HCT116 (cell line): ENCODE results near the gene VAPA. TPM values are rescaled to one million over a fixed set of nuclear protein-coding genes. Genes with fewer than 3 reads are reported as not detected.

Experiments
- ATAC-seq: fragments of 200-7000 bp; cut with Tn5 transposase; 2 replicates; pipeline ENCODE4 v1.9.1; 2020; ENCODE audit warnings: mild to moderate bottlenecking, moderate library complexity
- BruUV-seq: library from RNA; stranded (reverse); fragments of 400-500 nt; replicated peaks from 2 replicates; lab custom pipeline; 2021; lab: Mats Ljungman, UMichigan
- CTCF ChIA-PET: fragments of 300-600 bp; sonication (Branson Sonifier 250); formaldehyde crosslinking; loops from one replicate; lab custom pipeline; 2021; ENCODE audit warnings: antibody characterized with exemption; lab: Charles Lee
- POLR2A ChIA-PET: fragments of 300-600, 350-600 bp; sonication (Branson Sonifier 250); formaldehyde crosslinking; loops from one replicate; lab custom pipeline; 2021; ENCODE audit warnings: antibody characterized with exemption; lab: Charles Lee
- RAD21 ChIA-PET, 2 experiments: fragments of 300-600 bp; sonication (Branson Sonifier 250); formaldehyde crosslinking; loops; one replicate each; lab custom pipeline; 2023; ENCODE audit warnings: low total read pairs in 2 of 2; ENCODE audit not compliant: uncharacterized antibody in 2 of 2, unreplicated experiment in 2 of 2, low non-redundant PET in 1 of 2; lab: Charles Lee
- DNase-seq: peaks from one replicate; pipeline ENCODE4 v3.0.0-alpha.2; 2010; ENCODE audit warnings: low read depth, low spot score
- H2AFZ ChIP-seq: fragments of 200-600 bp; shearing (Covaris generic), sonication (generic); 2 replicates; pipeline ENCODE4 v1.6.1; 2017; ENCODE audit warnings: low read depth, mixed run types, mixed read lengths, antibody characterized with exemption, low read length; ENCODE audit not compliant: poor library complexity, severe bottlenecking
- H3K27ac ChIP-seq: 2 replicates; pipeline ENCODE4 v1.5.1; 2012; ENCODE audit warnings: low read depth, low read length
- H3K27me3 ChIP-seq: fragments of 200-600 bp; sonication (generic); 2 replicates; pipeline ENCODE4 v1.6.1; 2016; ENCODE audit warnings: mixed run types, low read length, mixed read lengths; ENCODE audit not compliant: insufficient read depth
- H3K36me3 ChIP-seq, 2 experiments: fragments of 200-500 bp in 1 of 2; fragments of 200-600 bp in 1 of 2; sonication (Bioruptor generic) in 1 of 2; sonication (generic) in 1 of 2; 2 replicates each; pipeline versions ENCODE4 v1.5.1 to v1.6.1; 2014 to 2016; ENCODE audit warnings: low read length in 2 of 2, inconsistent platforms in 1 of 2, mixed read lengths in 1 of 2, mixed run types in 1 of 2; ENCODE audit not compliant: insufficient read depth in 2 of 2, control insufficient read depth in 1 of 2
- H3K4me1 ChIP-seq, 2 experiments: fragments of 200-600 bp in 1 of 2; sonication (generic) in 1 of 2; 2 replicates each; pipeline versions ENCODE4 v1.5.1 to v1.6.1; 2012 to 2017; ENCODE audit warnings: low read length in 2 of 2, inconsistent platforms in 1 of 2, mild to moderate bottlenecking in 1 of 2, mixed read lengths in 1 of 2, mixed run types in 1 of 2, moderate library complexity in 1 of 2; ENCODE audit not compliant: insufficient read depth in 2 of 2, control insufficient read depth in 1 of 2
- H3K4me2 ChIP-seq: fragments of 200-600 bp; sonication (generic); 2 replicates; pipeline ENCODE4 v1.6.1; 2017; ENCODE audit warnings: mixed run types, low read length, mixed read lengths
- H3K4me3 ChIP-seq, 2 experiments: fragments of 200-600 bp in 1 of 2; sonication (generic) in 1 of 2; replicated peaks in 1 of 2; 2 replicates each; pipeline ENCODE4 v1.5.1; 2011 to 2016; ENCODE audit warnings: low read length in 2 of 2, control low read depth in 1 of 2, low read depth in 1 of 2, mild to moderate bottlenecking in 1 of 2, mixed read lengths in 1 of 2, mixed run types in 1 of 2
- H3K79me2 ChIP-seq: fragments of 200-600 bp; sonication (generic); 2 replicates; pipeline ENCODE4 v1.6.1; 2017; ENCODE audit warnings: mild to moderate bottlenecking, mixed run types, low read length, moderate library complexity, mixed read lengths; ENCODE audit not compliant: insufficient read depth
- H3K9ac ChIP-seq: fragments of 200-600 bp; sonication (generic); 2 replicates; pipeline ENCODE4 v1.6.1; 2016; ENCODE audit warnings: low read length, mixed read lengths
- H3K9me2 ChIP-seq: fragments of 200-600 bp; sonication (generic), shearing (Covaris generic); 2 replicates; pipeline ENCODE4 v1.6.1; 2017; ENCODE audit warnings: mixed run types, mild to moderate bottlenecking, moderate library complexity; ENCODE audit not compliant: insufficient read depth
- H3K9me3 ChIP-seq, 2 experiments: fragments of 200-500 bp in 1 of 2; fragments of 200-600 bp in 1 of 2; sonication (Bioruptor generic) in 1 of 2; sonication (generic) in 1 of 2; 2 replicates each; pipeline ENCODE4 v1.6.1; 2014 to 2017; ENCODE audit warnings: low read length in 2 of 2, mixed read lengths in 2 of 2, inconsistent platforms in 1 of 2, low read depth in 1 of 2, mild to moderate bottlenecking in 1 of 2, mixed run types in 1 of 2, moderate library complexity in 1 of 2; ENCODE audit not compliant: control insufficient read depth in 1 of 2, insufficient read depth in 1 of 2
- H4K20me1 ChIP-seq: fragments of 200-600 bp; sonication (generic), shearing (Covaris generic); 2 replicates; pipeline ENCODE4 v1.6.1; 2017; ENCODE audit warnings: mixed run types, mild to moderate bottlenecking, moderate library complexity; ENCODE audit not compliant: insufficient read depth
- CBX3 ChIP-seq: IDR thresholded peaks from 2 replicates; pipeline ENCODE4 v1.6.1; 2012; ENCODE audit warnings: low read depth
- CEBPB ChIP-seq: IDR thresholded peaks from 2 replicates; pipeline ENCODE4 v1.6.1; 2012; ENCODE audit warnings: low read depth
- EGR1 ChIP-seq: IDR thresholded peaks from 2 replicates; pipeline ENCODE4 v1.6.1; 2012; ENCODE audit warnings: low read depth
- FOSL1 ChIP-seq: IDR thresholded peaks from 2 replicates; pipeline ENCODE4 v1.6.1; 2012; ENCODE audit warnings: low read depth
- JUND ChIP-seq: IDR thresholded peaks from 2 replicates; pipeline ENCODE4 v1.6.1; 2012
- POLR2A ChIP-seq: IDR thresholded peaks from 2 replicates; pipeline ENCODE4 v1.7.0; 2011; ENCODE audit warnings: borderline replicate concordance; ENCODE audit not compliant: insufficient read depth, insufficient read length; ENCODE audit errors: extremely low read depth
- POLR2AphosphoS5 ChIP-seq: IDR thresholded peaks from 2 replicates; pipeline ENCODE4 v1.6.1; 2011; ENCODE audit warnings: mild to moderate bottlenecking, low read depth, low read length, moderate library complexity
- SIN3A ChIP-seq: IDR thresholded peaks from 2 replicates; pipeline ENCODE4 v1.6.1; 2012; ENCODE audit warnings: low read depth
- SRF ChIP-seq: IDR thresholded peaks from 2 replicates; pipeline ENCODE4 v1.6.1; 2012; ENCODE audit warnings: low read depth
- TCF7L2 ChIP-seq: IDR thresholded peaks from 2 replicates; pipeline ENCODE4 v1.7.0; 2011; ENCODE audit warnings: borderline replicate concordance, inconsistent platforms; ENCODE audit not compliant: insufficient read depth, insufficient read length; ENCODE audit errors: extremely low read depth
- ZBTB33 ChIP-seq: IDR thresholded peaks from 2 replicates; pipeline ENCODE4 v1.6.1; 2011; ENCODE audit warnings: mild to moderate bottlenecking, low read length, moderate library complexity; ENCODE audit not compliant: insufficient replicate concordance; ENCODE audit errors: extremely low read depth
- ZFX ChIP-seq: fragments of 450-650 bp; IDR thresholded peaks from 2 replicates; pipeline ENCODE4 v1.6.1; 2017
- ZNF274 ChIP-seq: fragments of 200-500 bp; sonication (Bioruptor generic); IDR thresholded peaks from 2 replicates; pipeline ENCODE4 v1.6.1; 2014; ENCODE audit warnings: mild to moderate bottlenecking, low read depth, low read length, inconsistent platforms
- intact Hi-C: fragments of 100-400 bp; cut with micrococcal nuclease; formaldehyde crosslinking; loops from 2 replicates; pipeline ENCODE4 v1.10.0; 2022
- total RNA-seq: library from RNA; stranded (reverse); gene quantifications from one replicate; pipeline ENCODE4 v1.2.1, GENCODE V29; 2021; ENCODE audit not compliant: unreplicated experiment
- TF ChIP-seq, protein P1 (sequence below): IDR thresholded peaks from 2 replicates; pipeline ENCODE4 v1.6.1; 2012

VAPA gene
- total RNA-seq, 1 experiment from 2014 or later: 295 TPM

- intact Hi-C loops: no loop called here
- no peak for TF ChIP-seq CEBPB
- no peak for TF ChIP-seq ZFX
- Histone ChIP-seq H3K9me3 (no peaks in the 10 kb centered on the region), H3K27ac (no peak overlapping the region), H3K79me2 (no peaks in the 10 kb centered on the region), H3K27me3 (no peaks in the 10 kb centered on the region), H3K4me2 (no peak overlapping the region), H4K20me1 (no peaks in the 10 kb centered on the region), H3K9me2 (no peaks in the 10 kb centered on the region), H3K36me3 (no peaks in the 10 kb centered on the region), H3K9ac (no peak overlapping the region), H3K4me3 (no peak overlapping the region), H2AFZ (no peak overlapping the region), H3K4me1 (peaks cover 13 to 26% of the 10 kb centered on the region in 2 experiments; a peak in 3 of 4 replicates)
- BruUV-seq: no TSS peak
- ATAC-seq (no peak), DNase-seq (no peak)
- ChIA-PET RAD21 (no interaction called here), CTCF (no interaction called here), POLR2A (interaction anchor here (1.7 kb wide), 1 partner anchor 8 kb away, joined by 7 read pairs; the partner anchor contains the start of gene VAPA)
These were observed 8.4 kb upstream of the VAPA start for GRCh38 chr18:9905401-9905922.

DNA sequence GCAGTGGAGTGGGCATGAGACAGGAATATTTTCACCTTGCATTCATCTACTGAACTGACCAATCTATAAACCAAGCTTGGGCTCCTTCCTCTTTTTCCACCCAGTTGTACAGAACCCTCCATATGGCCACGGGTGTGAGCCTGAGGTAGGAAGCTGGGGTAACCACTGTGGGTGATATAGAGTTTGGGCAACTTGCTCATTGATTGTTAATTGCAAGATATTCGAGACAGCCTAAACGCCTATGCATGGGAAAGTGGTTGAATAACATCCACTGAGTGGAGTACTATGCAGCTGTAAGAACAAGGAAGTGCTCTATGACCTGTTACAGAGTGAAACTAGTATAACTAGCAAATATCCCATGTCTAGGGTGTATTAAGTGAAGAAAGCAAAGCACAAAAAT lies 7.3 kb upstream of the VAPA start:
- RAD21 ChIA-PET: no interaction called here
- no peaks in the 10 kb centered on the region for H3K9me3 ChIP-seq
- BruUV-seq: no TSS peak
- TF ChIP-seq EGR1 (no peak), POLR2A (no peak), ZFX (no peak), ZBTB33 (no peak), SRF (no peak), ZNF274 (no peak), SIN3A (no peak), JUND (no peak), CBX3 (no peak), TCF7L2 (no peak), POLR2AphosphoS5 (no peak), FOSL1 (no peak)
- TF ChIP-seq, protein P1, sequence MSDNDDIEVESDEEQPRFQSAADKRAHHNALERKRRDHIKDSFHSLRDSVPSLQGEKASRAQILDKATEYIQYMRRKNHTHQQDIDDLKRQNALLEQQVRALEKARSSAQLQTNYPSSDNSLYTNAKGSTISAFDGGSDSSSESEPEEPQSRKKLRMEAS: no peak
- TF ChIP-seq, all 23 proteins: peak for 0
- no peak overlapping the region for H3K27ac ChIP-seq
- H2AFZ ChIP-seq: no peak overlapping the region
- no peak overlapping the region for H3K4me3 ChIP-seq
- DNase-seq: no peak
- H3K4me1 ChIP-seq: peaks cover 9 to 15% of the 10 kb centered on the region in 2 experiments; a peak in 3 of 4 replicates
- intact Hi-C loops: no loop called here
- H4K20me1 ChIP-seq: no peaks in the 10 kb centered on the region
- no peak overlapping the region for H3K9ac ChIP-seq
- H3K9me2 ChIP-seq: no peaks in the 10 kb centered on the region
- no peaks in the 10 kb centered on the region for H3K36me3 ChIP-seq
- POLR2A ChIA-PET: no interaction called here
- CTCF ChIA-PET: no interaction called here
- H3K27me3 ChIP-seq: no peaks in the 10 kb centered on the region
- ATAC-seq: no peak
- H3K79me2 ChIP-seq: no peaks in the 10 kb centered on the region
- no peak overlapping the region for H3K4me2 ChIP-seq
